Activated CD8-positive, alpha-beta memory T cell treated with anti-CD3 and anti-CD28 coated beads for 48 hours (primary cell): ENCODE measurements around the gene CCR4.
"Not testable (repeated sequence)": the region's sequence is repeated elsewhere in the genome, so short reads cannot be mapped to it uniquely, and the experiment has no call there.

Experiments
- DNase-seq, 3 experiments: peaks; one replicate each; pipeline ENCODE4 v3.0.0-alpha.2; 2020; ENCODE audit warnings: low read depth in 2 of 3, low spot score in 2 of 3

Gene CCR4

GRCh38 chr3:32977861-32978260, 26.4 kb downstream of the CCR4 start:
- no peak for DNase-seq

- DNase-seq: no peak
Observed at GRCh38 chr3:32978331-32978730, 26.9 kb downstream of the CCR4 start.

- no peak for DNase-seq
Observed at GRCh38 chr3:32983124-32983523, 31.7 kb downstream of the CCR4 start.

- DNase-seq: not testable (repeated sequence)
Observed at GRCh38 chr3:32984918-32985317, 33.5 kb downstream of the CCR4 start.

GRCh38 chr3:32989171-32989570, 37.7 kb downstream of the CCR4 start:
- no peak for DNase-seq

GRCh38 chr3:32990116-32990515, 38.7 kb downstream of the CCR4 start:
- DNase-seq: no peak

GRCh38 chr3:32991781-32992180, 40.3 kb downstream of the CCR4 start:
- no peak for DNase-seq

- DNase-seq: no peak
Observed at GRCh38 chr3:32992310-32992686, 40.9 kb downstream of the CCR4 start.

- DNase-seq: no peak
Observed at GRCh38 chr3:32994045-32994444, 42.6 kb downstream of the CCR4 start.

GRCh38 chr3:32995098-32995497, 43.7 kb downstream of the CCR4 start:
- DNase-seq: no peak

GRCh38 chr3:32996048-32996754, 44.8 kb downstream of the CCR4 start:
- no peak for DNase-seq

- no peak for DNase-seq
Observed at GRCh38 chr3:32996755-32997091, 45.3 kb downstream of the CCR4 start.

- DNase-seq: no peak
Observed at GRCh38 chr3:32998631-32999451, 47.4 kb downstream of the CCR4 start.

GRCh38 chr3:33000691-33001385, 49.4 kb downstream of the CCR4 start:
- no peak for DNase-seq

- DNase-seq: no peak
Observed at GRCh38 chr3:33001889-33002288, 50.4 kb downstream of the CCR4 start.

GRCh38 chr3:33003308-33003707, 51.9 kb downstream of the CCR4 start:
- DNase-seq: no peak

GRCh38 chr3:33004205-33004604, 52.8 kb downstream of the CCR4 start:
- no peak for DNase-seq

- no peak for DNase-seq
Observed at GRCh38 chr3:33004961-33005360, 53.5 kb downstream of the CCR4 start.
